Astrocyte (in vitro differentiated cells and primary cell): ENCODE measurements around the gene NCKAP5L.

Source experiments
- CTCF ChIP-seq: IDR thresholded peaks from 2 replicates; pipeline ENCODE4 v1.5.1; 2011; ENCODE audit warnings: low read depth, mild to moderate bottlenecking, inconsistent platforms, low read length, moderate library complexity; ENCODE audit not compliant: insufficient read depth
- EZH2 ChIP-seq: IDR thresholded peaks from 2 replicates; pipeline ENCODE4 v1.6.1; 2012; ENCODE audit warnings: mild to moderate bottlenecking, low read length, inconsistent platforms; ENCODE audit not compliant: insufficient read depth

DNA sequence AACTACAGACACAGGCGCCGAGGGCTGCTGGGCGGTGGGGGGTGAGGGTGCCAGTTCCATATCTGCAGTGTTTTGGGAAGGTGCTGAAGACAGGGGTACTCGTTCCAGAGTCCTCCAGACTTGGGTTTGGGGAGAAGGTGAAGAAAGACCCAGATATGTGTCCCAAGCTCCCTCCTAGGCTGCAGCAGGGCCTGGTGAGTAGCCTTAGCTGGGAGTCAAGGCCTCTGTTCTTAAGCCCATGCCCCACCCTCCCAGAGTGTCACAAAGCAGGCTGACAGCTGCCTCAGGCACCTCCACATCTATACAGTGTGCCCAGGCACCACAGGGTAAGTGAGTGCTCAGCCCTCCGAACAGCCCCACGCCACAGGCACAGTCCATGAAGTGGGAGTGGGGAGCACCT lies 4.3 kb downstream of the NCKAP5L start:
- TF ChIP-seq EZH2 = no peak
- TF ChIP-seq CTCF = no peak
